Adrenal gland (tissue), 5 donors: ENCODE results near the gene LTN1.

Source experiments
- POLR2A ChIP-seq, 2 donors: fragments of 450-650 bp; IDR thresholded peaks; one replicate each; pipeline ENCODE4 v1.6.1; 2017; ENCODE audit warnings: antibody characterized with exemption in 2 of 2, mild to moderate bottlenecking in 2 of 2, moderate library complexity in 1 of 2
- TF ChIP-seq, protein P1 (sequence below), 6 experiments: fragments of 450-650 bp in 4 of 6; fragments of 200-600 bp in 2 of 6; sonication (generic) in 1 of 6; IDR thresholded peaks; 1 replicate in 5 of 6; 2 replicates in 1 of 6; pipeline versions ENCODE4 v1.5.1 to v1.8.0; 2016 to 2021; ENCODE audit warnings: antibody characterized with exemption in 6 of 6, mild to moderate bottlenecking in 2 of 6, moderate library complexity in 1 of 6
- donor health status: DM: no; HTN: no; CAD: no.

DNA sequence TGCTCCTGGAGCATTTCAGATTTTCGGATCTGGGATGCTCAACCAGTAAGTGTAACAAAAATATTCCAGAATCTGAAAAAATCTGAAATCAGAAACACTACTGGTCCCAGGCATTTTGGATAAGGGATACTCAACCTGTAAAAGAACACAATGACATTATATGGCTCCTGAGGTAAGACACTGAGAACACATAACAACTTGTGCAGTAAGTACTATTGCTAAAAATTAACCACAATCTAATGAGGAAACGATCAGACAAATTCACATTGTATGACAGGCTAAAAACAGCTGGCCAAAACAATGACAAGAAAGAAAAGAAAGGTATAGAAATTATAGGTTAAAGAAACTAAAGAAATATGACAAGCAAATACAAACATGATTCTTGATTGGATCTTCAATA lies 54.9 kb downstream of the LTN1 start:
- TF ChIP-seq, protein P1, sequence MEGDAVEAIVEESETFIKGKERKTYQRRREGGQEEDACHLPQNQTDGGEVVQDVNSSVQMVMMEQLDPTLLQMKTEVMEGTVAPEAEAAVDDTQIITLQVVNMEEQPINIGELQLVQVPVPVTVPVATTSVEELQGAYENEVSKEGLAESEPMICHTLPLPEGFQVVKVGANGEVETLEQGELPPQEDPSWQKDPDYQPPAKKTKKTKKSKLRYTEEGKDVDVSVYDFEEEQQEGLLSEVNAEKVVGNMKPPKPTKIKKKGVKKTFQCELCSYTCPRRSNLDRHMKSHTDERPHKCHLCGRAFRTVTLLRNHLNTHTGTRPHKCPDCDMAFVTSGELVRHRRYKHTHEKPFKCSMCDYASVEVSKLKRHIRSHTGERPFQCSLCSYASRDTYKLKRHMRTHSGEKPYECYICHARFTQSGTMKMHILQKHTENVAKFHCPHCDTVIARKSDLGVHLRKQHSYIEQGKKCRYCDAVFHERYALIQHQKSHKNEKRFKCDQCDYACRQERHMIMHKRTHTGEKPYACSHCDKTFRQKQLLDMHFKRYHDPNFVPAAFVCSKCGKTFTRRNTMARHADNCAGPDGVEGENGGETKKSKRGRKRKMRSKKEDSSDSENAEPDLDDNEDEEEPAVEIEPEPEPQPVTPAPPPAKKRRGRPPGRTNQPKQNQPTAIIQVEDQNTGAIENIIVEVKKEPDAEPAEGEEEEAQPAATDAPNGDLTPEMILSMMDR (IDR thresholded peaks at IDR 0.05), result no peak
- no peak for TF ChIP-seq POLR2A (IDR thresholded peaks at IDR 0.05)
